Gastrocnemius medialis (tissue), 4 donors: ENCODE measurements around the gene FGFBP2. TPM values are rescaled to one million over a fixed set of nuclear protein-coding genes. Genes with fewer than 3 reads are reported as not detected.

Experiments
- ATAC-seq, 2 donors: fragments of 150-250 bp; one replicate each; pipeline ENCODE4 v1.9.1; 2016
- DNase-seq, 2 donors: peaks; one replicate each; pipeline ENCODE4 v3.0.0-alpha.2; 2019
- H3K27ac ChIP-seq, 4 donors: fragments of 200-600 bp; sonication (generic); 1 replicate in 1 of 4; 2 replicates in 3 of 4; pipeline ENCODE4 v1.5.1; 2016 to 2018; ENCODE audit warnings: mild to moderate bottlenecking in 2 of 4, moderate library complexity in 1 of 4
- H3K27me3 ChIP-seq, 3 donors: fragments of 200-600 bp; sonication (generic) in 2 of 3; 1 replicate in 1 of 3; 2 replicates in 2 of 3; pipeline versions ENCODE4 v1.5.1 to v1.6.0; 2016 to 2019; ENCODE audit warnings: mild to moderate bottlenecking in 1 of 3, moderate library complexity in 1 of 3
- H3K36me3 ChIP-seq, 2 donors: fragments of 200-600 bp; sonication (generic) in 1 of 2; one replicate each; pipeline ENCODE4 v1.5.1; 2017 to 2018
- H3K4me1 ChIP-seq, 2 donors: fragments of 200-600 bp; sonication (generic) in 1 of 2; one replicate each; pipeline ENCODE4 v1.5.1; 2016 to 2017; ENCODE audit warnings: mild to moderate bottlenecking in 2 of 2
- H3K4me3 ChIP-seq, 4 donors: fragments of 200-600 bp; sonication (generic) in 3 of 4; 1 replicate in 1 of 4; 2 replicates in 3 of 4; pipeline ENCODE4 v1.5.1; 2016 to 2019; ENCODE audit warnings: mild to moderate bottlenecking in 2 of 4
- H3K9me3 ChIP-seq, 3 donors: fragments of 200-600 bp; sonication (generic) in 2 of 3; 1 replicate in 1 of 3; 2 replicates in 2 of 3; pipeline ENCODE4 v1.5.1; 2016 to 2019
- POLR2A ChIP-seq, 2 donors: fragments of 450-650 bp; IDR thresholded peaks; one replicate each; pipeline ENCODE4 v1.6.1; 2017; ENCODE audit warnings: antibody characterized with exemption in 2 of 2, mild to moderate bottlenecking in 2 of 2, moderate library complexity in 2 of 2
- in situ Hi-C, 4 donors: fragments of 200-750 bp; cut with MboI; loops; one replicate each; pipeline versions ENCODE4 v1.15.0 to v1.8.0; 2017; ENCODE audit warnings: low sequenced_read_pairs in 4 of 4
- intact Hi-C: fragments of 100-400 bp; cut with DNase I; formaldehyde crosslinking; loops from one replicate; pipeline ENCODE4 v1.15.1; 2023; ENCODE audit warnings: low total_unique reads
- total RNA-seq, 4 donors: library from RNA; depleted of rRNA; stranded (reverse); fragments of >200 nt; gene quantifications; one replicate each; pipeline versions ENCODE4 v1.1.0 to v1.2.3, GENCODE V29; 2016
- TF ChIP-seq, protein P1 (sequence below), 5 experiments: fragments of 450-650 bp in 3 of 5; fragments of 200-600 bp in 2 of 5; sonication (generic) in 2 of 5; IDR thresholded peaks in 4 of 5; conservative IDR thresholded peaks in 1 of 5; 1 replicate in 4 of 5; 2 replicates in 1 of 5; pipeline ENCODE4 v1.5.1; 2016 to 2019; ENCODE audit warnings: antibody characterized with exemption in 5 of 5, mild to moderate bottlenecking in 3 of 5, moderate library complexity in 3 of 5

FGFBP2 gene
- total RNA-seq, 4 donors from 2014 or later = 0.31 to 2.9 (median 1.1) TPM; not detected in 1

DNA sequence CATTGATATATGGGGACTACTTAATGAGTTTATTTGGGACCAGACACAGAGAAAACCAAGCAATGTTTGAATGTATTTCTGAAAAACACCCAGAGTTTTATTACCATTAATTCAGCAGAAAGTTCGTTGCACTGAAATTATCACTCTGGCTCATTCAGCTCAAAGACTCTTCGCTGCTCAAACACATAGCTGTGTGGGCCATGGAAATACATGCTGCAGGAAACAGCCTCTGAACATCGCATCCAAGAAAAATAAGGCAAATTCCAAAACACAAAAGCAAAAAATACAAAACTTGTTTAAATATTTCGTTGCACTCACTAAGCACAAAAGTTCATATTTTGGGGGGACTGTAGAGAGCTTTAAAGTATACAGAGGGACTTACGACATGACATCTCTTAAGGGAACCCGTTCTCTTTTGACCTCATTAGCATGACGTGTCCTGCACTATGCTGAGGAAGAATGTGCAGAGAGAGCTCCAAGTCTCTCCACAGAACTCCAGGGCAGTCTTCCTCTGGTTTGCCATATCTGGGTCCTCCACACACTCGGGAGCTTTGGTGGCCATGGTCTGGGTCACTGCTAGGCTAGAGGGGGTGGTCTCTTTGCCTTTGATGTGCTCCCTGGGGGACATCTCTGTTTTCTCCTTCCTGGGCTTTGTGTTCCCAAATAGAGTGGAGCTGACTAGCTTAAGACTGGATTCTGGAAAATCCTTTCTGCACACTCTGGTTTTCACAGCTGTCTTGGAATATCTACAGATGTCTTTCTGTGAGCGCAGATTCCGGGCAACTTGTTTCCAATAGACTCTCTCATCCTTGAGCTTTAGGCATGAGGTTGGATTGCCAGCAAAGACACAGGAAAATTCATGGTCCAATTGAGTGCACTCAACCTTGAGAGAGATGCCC lies 27.2 kb downstream of the FGFBP2 start:
- no peak overlapping the region for H3K27ac ChIP-seq
- no peaks in the 10 kb centered on the region for H3K36me3 ChIP-seq
- no peak for ATAC-seq
- no peak overlapping the region for H3K4me3 ChIP-seq
- no peaks in the 10 kb centered on the region for H3K4me1 ChIP-seq
- DNase-seq = no peak
- intact Hi-C loops = no loop called here
- in situ Hi-C loops = no loop called here
- no peaks in the 10 kb centered on the region for H3K27me3 ChIP-seq
- H3K9me3 ChIP-seq = no peaks in the 10 kb centered on the region
- TF ChIP-seq, protein P1, sequence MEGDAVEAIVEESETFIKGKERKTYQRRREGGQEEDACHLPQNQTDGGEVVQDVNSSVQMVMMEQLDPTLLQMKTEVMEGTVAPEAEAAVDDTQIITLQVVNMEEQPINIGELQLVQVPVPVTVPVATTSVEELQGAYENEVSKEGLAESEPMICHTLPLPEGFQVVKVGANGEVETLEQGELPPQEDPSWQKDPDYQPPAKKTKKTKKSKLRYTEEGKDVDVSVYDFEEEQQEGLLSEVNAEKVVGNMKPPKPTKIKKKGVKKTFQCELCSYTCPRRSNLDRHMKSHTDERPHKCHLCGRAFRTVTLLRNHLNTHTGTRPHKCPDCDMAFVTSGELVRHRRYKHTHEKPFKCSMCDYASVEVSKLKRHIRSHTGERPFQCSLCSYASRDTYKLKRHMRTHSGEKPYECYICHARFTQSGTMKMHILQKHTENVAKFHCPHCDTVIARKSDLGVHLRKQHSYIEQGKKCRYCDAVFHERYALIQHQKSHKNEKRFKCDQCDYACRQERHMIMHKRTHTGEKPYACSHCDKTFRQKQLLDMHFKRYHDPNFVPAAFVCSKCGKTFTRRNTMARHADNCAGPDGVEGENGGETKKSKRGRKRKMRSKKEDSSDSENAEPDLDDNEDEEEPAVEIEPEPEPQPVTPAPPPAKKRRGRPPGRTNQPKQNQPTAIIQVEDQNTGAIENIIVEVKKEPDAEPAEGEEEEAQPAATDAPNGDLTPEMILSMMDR (IDR thresholded peaks at IDR 0.05 in 4 of 5, conservative IDR thresholded peaks at IDR 0.05 in 1 of 5) = no peak
- no peak for TF ChIP-seq POLR2A (IDR thresholded peaks at IDR 0.05)

DNA sequence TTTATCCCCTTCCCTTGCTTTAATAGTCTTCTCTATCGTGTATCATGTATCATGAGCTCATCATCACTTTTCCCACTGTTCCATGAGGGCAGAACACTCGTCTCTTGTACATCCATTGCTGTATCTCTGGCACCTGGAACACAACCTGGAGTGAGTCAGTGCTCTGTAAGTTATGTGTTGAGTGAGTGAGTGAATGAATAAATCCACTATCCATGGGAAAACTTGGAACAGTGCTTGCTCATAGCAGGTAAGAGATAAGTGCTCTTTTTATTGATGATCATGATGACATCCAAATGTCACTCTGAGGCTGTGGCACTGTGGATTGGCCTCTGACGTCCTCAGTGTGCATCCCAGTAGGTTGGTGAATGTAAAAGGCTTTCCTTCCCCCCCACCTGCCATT lies 28.7 kb downstream of the FGFBP2 start:
- ATAC-seq (no peak), DNase-seq (no peak)
- intact Hi-C loops = no loop called here
- Histone ChIP-seq H3K36me3 (no peaks in the 10 kb centered on the region), H3K27ac (no peak overlapping the region), H3K9me3 (no peaks in the 10 kb centered on the region), H3K4me1 (no peaks in the 10 kb centered on the region), H3K27me3 (no peaks in the 10 kb centered on the region), H3K4me3 (no peak overlapping the region)
- in situ Hi-C loops = no loop called here
- TF ChIP-seq, protein P1 (IDR thresholded peaks at IDR 0.05 in 4 of 5, conservative IDR thresholded peaks at IDR 0.05 in 1 of 5) = no peak
- TF ChIP-seq POLR2A (IDR thresholded peaks at IDR 0.05) = no peak

DNA sequence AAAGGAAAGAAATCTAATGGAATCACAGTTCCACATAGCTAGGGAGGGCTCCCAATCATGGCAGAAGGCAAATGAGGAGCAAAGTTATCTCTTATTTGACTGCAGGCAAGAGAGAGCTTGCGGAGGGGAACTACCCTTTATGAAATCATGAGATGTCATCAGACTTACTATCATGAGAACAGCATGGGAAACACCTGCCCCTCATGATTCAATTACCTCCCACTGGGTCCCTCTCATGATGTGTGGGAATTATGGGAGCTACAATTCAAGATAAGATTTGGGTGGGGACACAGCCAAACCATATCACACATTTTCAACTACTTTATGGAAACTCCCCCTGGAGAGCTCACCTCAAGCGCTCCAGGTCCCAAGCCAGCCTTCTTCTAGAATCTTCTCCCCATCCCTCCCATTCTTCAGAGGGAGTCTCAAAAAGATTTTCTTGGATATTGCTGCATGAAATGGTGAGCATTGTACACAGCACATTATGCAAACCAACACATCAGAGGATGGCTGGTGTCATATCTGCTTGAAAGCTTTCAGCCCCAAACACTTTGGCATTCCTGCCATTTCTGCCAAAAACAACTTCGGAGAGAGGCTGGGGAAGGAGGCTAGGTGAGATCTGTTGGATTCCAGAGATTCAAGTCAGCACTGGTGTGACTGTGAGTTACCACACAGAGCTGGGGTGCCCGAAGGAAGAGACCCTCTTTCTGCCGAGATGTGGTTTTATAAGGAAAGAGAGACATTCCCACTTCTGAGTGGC lies 31.3 kb downstream of the FGFBP2 start:
- TF ChIP-seq POLR2A (IDR thresholded peaks at IDR 0.05) = no peak
- TF ChIP-seq, protein P1 (IDR thresholded peaks at IDR 0.05 in 4 of 5, conservative IDR thresholded peaks at IDR 0.05 in 1 of 5) = no peak
- H3K4me1 ChIP-seq = no peaks in the 10 kb centered on the region
- no peaks in the 10 kb centered on the region for H3K27me3 ChIP-seq
- H3K36me3 ChIP-seq = no peaks in the 10 kb centered on the region
- no peak overlapping the region for H3K4me3 ChIP-seq
- H3K27ac ChIP-seq = no peak overlapping the region
- intact Hi-C loops (no loop called here), in situ Hi-C loops (no loop called here)
- H3K9me3 ChIP-seq = no peaks in the 10 kb centered on the region
- no peak for DNase-seq
- ATAC-seq = no peak

DNA sequence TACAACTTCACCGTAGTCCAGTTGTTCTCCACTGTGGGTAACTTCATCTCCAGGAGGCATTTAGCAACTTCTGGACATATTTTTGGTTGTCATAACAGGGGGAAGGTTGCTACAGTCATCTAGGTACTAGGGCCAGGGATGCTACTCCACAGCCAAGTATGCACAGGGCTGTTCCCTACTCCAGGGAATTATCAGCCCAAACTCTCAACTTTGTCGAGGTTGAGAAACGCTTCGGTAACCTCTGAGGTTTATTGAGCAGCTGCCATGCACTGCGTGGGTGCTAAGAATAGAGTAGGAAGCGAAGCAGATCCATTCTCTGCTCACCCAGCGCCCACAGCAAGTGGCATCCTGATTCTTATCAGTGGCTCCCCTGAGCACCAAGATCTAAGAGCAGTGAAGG lies 32.7 kb downstream of the FGFBP2 start:
- no peak overlapping the region for H3K4me3 ChIP-seq
- intact Hi-C loops (no loop called here), in situ Hi-C loops (no loop called here)
- H3K4me1 ChIP-seq = no peaks in the 10 kb centered on the region
- H3K27me3 ChIP-seq = no peaks in the 10 kb centered on the region
- no peaks in the 10 kb centered on the region for H3K36me3 ChIP-seq
- TF ChIP-seq, protein P1 (IDR thresholded peaks at IDR 0.05 in 4 of 5, conservative IDR thresholded peaks at IDR 0.05 in 1 of 5) = no peak
- no peak for TF ChIP-seq POLR2A (IDR thresholded peaks at IDR 0.05)
- ATAC-seq = no peak
- H3K9me3 ChIP-seq = no peaks in the 10 kb centered on the region
- no peak for DNase-seq
- H3K27ac ChIP-seq = no peak overlapping the region
